GM21423 (cell line): ENCODE measurements around the gene TFCP2L1.

Source experiments
- ATAC-seq: cut with Tn5 transposase; IDR thresholded peaks from one replicate; pipeline ENCODE4 v1.9.1; 2021; ENCODE audit warnings: mild to moderate bottlenecking, moderate library complexity; ENCODE audit not compliant: unreplicated experiment

TFCP2L1 gene

DNA sequence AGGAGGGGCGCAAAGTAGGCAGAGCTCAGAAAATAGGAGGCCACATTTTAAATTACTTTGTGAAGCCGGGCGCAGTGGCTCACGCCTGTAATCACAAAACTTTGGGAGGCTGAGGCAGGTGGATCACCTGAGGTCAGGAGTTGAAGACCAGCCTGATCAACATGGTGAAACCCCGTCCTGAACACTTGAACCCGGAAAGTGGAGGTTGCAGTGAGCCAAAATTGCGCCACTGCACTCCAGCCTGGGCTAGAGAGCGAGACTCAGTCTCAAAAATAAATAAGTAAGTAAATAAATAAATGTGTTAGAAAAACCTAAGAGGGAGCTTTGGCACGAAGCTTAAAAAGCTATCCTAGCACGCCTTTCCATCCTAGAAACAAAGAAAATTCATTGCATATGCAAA lies 105.5 kb downstream of the TFCP2L1 start:
- no peak for ATAC-seq

GRCh38 chr2:121178730-121179129 lies 106.3 kb downstream of the TFCP2L1 start:
- ATAC-seq = no peak

DNA sequence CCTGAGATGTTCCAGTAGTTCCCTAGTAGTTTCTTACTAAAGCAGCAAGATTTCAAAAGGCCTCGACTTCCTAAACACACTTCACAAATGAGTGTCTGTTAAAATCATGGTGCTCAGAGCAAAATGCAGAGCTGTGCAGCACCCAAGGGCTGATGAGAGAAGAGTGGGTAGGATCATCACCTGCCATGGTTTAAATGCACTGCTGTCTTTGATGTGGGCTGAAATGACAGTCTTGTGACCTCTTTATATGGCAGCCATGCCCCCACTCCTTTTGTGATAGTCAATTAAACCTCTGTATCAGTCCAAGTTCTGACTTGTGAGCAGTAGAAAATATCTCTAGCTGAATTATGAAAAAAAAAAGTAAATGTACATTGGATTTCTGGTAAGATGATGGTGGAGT lies 107.1 kb downstream of the TFCP2L1 start:
- ATAC-seq = no peak

DNA sequence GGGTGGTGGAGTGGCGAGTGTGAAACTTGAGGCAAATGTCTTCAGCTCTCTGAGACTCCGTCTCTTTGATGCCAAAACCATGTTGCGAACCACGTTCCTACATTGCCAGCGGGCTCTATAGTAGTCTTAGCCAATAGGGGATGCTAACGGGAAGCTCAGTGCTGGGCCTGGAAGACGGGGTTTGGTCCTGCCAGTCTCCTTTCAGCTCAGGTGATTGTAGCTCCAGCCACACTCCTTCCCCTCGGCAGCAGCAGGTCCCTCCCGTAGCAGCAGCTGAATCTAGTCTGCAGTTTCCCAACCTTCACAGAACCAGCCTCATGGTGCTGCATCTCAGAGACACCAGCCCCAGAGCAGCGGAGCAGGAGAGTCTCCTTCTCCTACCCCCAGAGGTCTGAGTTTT lies 109.7 kb downstream of the TFCP2L1 start:
- ATAC-seq = no peak

- ATAC-seq = no peak
Measured at GRCh38 chr2:121173806-121174205, 111.2 kb downstream of the TFCP2L1 start.

DNA sequence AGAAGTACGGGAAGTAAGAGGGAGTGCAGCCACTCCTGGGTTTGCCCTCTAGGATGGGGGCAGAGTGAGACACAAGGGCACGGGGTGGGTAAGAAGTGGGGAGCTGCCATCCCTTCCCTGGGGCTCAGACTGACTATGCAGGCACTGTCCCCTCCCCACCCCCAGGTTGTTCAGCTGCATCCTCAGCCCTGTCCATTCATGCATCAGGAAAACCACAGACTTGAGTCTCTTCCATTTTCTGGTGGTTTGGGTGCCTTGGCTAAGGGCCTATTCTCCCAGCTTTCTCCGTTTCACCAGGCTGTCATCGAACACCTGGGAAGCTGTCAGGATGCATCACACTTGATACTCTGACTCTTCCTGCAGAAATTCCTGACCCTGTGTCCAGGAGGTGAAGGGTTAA lies 111.9 kb downstream of the TFCP2L1 start:
- ATAC-seq = no peak

DNA sequence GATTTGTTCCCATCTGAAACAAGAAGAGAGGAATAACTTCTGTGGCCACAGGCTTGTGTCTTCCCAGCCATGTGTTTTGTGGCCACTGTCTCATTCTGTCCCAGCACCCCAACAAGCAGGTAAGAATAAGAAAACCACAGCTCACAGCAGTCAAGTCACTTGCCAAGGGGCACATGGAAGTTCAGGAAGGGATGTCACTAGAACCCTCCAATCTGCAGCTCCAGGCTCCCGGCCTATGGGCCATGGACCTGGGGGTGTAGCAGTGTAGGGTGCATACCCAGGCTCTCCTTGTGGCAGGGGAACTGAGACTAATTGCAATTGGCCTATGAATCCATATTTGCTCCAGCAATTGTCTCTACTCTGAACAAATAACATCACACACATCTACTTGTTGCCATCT lies 112.5 kb downstream of the TFCP2L1 start:
- ATAC-seq = no peak

GRCh38 chr2:121171625-121172119 lies 113.3 kb downstream of the TFCP2L1 start:
- no peak for ATAC-seq

DNA sequence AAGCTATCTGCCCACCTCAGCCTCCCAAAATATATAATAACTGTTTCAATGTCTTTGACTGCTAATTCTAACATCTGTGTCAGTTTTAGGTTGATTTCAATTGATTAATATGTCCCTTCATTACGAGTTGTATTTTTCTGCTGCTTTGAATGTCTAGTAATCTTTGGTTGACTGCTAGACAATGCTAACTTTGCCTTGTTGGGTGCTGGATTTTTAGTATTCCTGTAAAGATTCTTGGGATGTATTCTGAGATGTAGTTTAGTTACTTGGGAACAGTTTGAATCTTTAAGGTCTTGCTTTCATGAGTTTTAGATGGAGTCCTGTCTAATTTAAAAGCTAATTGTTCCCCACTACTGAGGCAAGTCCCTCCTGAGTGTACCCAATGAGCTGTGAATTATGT lies 114.4 kb downstream of the TFCP2L1 start:
- ATAC-seq = no peak

- ATAC-seq = no peak
Measured at GRCh38 chr2:121167411-121167810, 117.6 kb downstream of the TFCP2L1 start.
